HG02885 (cell line): ENCODE measurements around the gene GGT6.

Experiments used
- ATAC-seq: cut with Tn5 transposase; IDR thresholded peaks from one replicate; pipeline ENCODE4 v1.9.1; 2021; ENCODE audit warnings: mild to moderate bottlenecking; ENCODE audit not compliant: unreplicated experiment, poor library complexity

Gene GGT6

DNA sequence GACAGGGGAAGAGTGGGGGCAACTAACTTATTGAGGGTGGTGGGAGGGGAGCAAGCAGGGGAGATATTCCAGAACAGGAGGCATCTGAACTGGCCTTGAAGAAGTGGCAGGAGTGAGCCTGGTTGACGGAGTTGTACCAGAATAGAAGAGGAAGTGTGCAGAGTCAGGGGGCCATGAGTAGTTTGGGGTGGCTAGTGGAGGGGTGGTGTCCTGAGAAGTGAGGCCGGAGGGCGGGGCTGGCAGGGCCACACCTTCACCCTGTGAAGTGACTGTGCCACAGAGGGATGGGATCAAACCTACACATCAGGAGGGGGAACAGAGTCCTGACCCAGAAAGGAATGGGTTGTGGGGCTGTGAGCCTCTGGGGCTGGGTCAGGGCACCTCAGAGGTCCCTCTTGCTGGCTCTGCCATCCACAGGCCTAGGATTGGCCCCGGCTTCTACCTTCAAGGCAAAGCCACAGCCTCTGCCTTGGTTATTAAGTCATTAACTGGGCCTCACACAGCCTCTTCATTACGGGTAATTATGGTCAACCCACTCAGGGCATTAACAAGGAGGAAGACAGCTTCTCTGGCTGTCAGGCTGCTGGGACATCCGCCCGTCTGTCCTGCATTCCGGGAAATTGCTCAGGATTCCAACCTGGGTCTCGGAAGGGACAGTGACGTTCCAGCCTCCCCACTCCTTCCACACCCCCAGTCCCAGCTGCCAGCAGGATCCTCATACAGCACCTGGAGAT lies 49.0 kb downstream of the GGT6 start:
- no peak for ATAC-seq

DNA sequence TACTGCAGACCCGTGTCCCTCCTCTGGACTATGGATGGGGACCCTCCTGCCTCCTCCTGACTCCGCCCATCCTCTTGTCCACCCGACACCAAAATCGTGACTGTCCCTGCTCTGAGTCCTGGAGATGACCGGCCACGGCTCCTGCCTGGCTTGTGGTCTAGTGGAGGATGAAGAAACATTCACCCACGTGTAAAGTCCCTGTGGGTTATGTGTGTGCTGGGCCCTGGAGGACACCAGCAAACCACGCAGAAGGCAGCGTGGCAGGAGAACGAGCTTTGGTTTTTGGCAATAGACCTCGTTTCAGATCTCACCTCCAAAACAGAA lies 49.8 kb downstream of the GGT6 start:
- ATAC-seq: no peak

DNA sequence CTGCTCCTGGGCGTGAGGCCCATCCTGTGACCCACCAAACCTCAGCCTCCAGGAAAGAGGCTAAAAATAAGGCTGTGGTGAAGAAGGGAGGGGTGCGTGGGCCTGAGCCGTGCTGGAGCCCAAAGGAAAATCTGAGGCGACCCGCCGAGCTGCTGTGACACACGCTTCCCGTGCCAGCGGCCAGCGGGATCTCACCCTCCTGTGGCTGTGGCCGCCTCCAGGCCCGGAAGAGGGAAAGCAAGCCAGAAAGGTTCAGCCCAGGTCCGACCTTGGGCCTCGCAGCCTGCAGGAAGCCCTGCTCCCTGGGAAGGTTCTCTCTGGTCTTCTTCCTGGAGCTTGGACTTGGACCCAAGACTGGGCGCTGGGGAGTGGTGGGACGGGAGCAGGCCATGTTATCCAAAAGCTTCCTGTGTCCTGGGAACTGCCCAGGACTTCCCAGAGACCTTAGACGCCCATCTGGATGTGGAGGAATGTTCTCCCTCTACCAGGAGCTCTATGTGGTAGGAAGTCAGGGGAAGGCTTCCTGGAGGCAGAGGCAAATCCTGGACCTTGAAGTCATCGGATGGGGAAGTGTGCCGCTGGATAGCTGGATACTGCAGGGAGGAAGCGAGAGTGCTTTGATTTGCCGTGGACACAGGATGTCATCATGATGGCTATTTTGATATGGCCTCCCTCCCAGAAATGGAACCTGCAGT lies 50.3 kb downstream of the GGT6 start:
- no peak for ATAC-seq

DNA sequence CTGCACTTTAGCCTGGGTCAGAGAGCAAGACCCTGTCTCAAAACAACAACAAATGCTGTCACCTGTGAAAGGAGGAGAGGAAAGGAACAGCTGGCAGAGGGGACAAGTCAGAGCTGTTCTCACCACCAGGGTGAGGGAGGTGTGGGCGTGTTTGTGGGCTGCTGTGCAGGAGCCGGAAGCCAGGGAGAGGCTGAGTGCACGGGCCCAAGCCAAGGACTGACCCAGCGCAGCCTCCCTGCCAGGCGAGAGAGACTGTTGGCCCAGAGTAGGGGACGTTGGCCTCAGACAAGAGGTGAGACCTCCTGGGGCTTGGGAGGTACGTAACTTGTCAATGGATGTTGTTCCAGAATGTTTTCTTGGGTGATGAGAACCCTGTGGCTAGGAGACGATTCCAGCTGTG lies 51.0 kb downstream of the GGT6 start:
- no peak for ATAC-seq

DNA sequence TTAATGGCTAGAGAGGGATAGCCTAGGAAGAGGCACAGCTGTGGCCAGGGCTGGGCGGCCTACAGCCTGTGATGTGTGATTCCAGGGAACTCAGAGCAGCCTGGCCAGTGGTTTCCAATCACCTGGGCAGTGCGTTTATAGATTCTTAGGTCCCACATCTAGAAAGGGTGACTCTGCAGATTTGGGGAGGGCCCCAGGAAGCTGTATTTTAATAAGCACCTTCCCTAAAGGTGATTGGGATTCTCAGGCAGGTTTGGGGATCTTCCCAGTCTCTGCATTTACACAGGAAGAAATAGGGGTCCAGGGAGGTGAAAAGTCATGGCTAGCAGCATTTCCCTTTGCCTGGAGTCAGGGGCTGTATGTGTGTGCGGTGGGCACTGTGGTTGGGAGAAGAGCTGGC lies 52.2 kb downstream of the GGT6 start:
- ATAC-seq: no peak

- no peak for ATAC-seq
Observed at GRCh38 chr17:4507361-4508111, 52.8 kb downstream of the GGT6 start.
